PFSK-1 (cell line): ENCODE measurements around the gene MAGI2.

ENCODE experiments used
- FOXP2 ChIP-seq: optimal IDR thresholded peaks from 2 replicates; pipeline ENCODE3; 2011; ENCODE audit warnings: borderline replicate concordance, control low read depth, inconsistent platforms; ENCODE audit not compliant: insufficient read depth; ENCODE audit errors: extremely low read length, extremely low read depth
- POLR2AphosphoS5 ChIP-seq: IDR thresholded peaks from 2 replicates; pipeline ENCODE4 v1.6.1; 2012; ENCODE audit warnings: low read depth, mild to moderate bottlenecking, control low read depth, low read length, moderate library complexity
- SIN3A ChIP-seq: IDR thresholded peaks from 2 replicates; pipeline ENCODE4 v1.6.1; 2012; ENCODE audit warnings: mild to moderate bottlenecking, low read length, moderate library complexity, borderline replicate concordance; ENCODE audit not compliant: insufficient read depth
- TAF1 ChIP-seq: IDR thresholded peaks from 2 replicates; pipeline ENCODE4 v1.6.1; 2012; ENCODE audit warnings: low read length, control low read depth, borderline replicate concordance; ENCODE audit not compliant: insufficient read depth
- TF ChIP-seq, protein P1 (sequence below), 2 experiments: IDR thresholded peaks; 2 replicates each; pipeline versions ENCODE4 v1.6.1 to v1.8.0; 2011 to 2012; ENCODE audit warnings: low read depth in 2 of 2, low read length in 2 of 2, control low read depth in 1 of 2, inconsistent platforms in 1 of 2, mild to moderate bottlenecking in 1 of 2, moderate library complexity in 1 of 2; ENCODE audit not compliant: insufficient read depth in 1 of 2

The MAGI2 gene

DNA sequence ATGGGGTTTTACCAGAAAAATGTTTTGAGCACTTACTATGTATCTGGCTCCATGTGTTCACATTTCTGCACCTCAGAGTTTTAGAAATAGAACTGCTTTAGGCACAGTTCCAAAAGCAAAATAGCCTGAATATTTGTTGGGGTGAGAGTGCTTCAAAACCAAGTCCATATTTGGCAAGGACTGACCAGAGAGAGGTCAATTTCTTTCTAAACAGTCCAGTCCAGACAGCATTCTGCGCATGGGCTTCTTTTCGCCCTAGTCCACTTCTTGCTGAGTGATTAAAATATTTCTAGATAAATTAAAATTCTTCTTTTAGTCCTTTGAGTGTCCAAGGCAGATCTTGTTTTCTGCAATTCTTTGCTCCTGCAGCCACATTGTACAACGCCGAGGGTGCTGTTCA is 1227.9 kb downstream of the MAGI2 start:
- TF ChIP-seq SIN3A (no peak), POLR2AphosphoS5 (no peak), FOXP2 (no peak), TAF1 (no peak)
- TF ChIP-seq, protein P1, sequence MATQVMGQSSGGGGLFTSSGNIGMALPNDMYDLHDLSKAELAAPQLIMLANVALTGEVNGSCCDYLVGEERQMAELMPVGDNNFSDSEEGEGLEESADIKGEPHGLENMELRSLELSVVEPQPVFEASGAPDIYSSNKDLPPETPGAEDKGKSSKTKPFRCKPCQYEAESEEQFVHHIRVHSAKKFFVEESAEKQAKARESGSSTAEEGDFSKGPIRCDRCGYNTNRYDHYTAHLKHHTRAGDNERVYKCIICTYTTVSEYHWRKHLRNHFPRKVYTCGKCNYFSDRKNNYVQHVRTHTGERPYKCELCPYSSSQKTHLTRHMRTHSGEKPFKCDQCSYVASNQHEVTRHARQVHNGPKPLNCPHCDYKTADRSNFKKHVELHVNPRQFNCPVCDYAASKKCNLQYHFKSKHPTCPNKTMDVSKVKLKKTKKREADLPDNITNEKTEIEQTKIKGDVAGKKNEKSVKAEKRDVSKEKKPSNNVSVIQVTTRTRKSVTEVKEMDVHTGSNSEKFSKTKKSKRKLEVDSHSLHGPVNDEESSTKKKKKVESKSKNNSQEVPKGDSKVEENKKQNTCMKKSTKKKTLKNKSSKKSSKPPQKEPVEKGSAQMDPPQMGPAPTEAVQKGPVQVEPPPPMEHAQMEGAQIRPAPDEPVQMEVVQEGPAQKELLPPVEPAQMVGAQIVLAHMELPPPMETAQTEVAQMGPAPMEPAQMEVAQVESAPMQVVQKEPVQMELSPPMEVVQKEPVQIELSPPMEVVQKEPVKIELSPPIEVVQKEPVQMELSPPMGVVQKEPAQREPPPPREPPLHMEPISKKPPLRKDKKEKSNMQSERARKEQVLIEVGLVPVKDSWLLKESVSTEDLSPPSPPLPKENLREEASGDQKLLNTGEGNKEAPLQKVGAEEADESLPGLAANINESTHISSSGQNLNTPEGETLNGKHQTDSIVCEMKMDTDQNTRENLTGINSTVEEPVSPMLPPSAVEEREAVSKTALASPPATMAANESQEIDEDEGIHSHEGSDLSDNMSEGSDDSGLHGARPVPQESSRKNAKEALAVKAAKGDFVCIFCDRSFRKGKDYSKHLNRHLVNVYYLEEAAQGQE (IDR thresholded peaks at IDR 0.05; ENCODE audit: insufficient read depth in 1 of 2, low read depth in 2 of 2, low read length in 2 of 2) = no peak

DNA sequence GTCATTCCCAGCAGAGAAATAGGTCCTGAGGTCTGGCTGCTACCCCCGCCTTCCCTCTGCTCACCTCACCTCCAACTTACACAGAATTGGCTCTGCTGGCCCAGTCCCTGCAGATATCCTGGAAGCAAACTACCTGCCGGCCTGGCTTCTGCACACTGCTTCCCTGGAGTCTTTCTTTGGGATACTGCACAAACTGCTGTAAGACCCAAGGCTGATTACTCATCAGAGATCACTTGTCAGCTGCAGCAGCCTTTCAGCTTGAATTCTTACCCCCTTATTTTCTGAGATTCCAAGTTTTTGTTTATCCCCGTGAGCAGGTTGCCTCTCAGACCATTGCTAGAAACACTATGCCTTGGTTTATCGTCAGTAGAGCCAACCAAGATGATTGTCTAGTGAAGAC is 1228.5 kb downstream of the MAGI2 start:
- TF ChIP-seq FOXP2 (no peak), POLR2AphosphoS5 (no peak), TAF1 (no peak), SIN3A (no peak)
- TF ChIP-seq, protein P1 (IDR thresholded peaks at IDR 0.05; ENCODE audit: insufficient read depth in 1 of 2, low read depth in 2 of 2, low read length in 2 of 2) = no peak

DNA sequence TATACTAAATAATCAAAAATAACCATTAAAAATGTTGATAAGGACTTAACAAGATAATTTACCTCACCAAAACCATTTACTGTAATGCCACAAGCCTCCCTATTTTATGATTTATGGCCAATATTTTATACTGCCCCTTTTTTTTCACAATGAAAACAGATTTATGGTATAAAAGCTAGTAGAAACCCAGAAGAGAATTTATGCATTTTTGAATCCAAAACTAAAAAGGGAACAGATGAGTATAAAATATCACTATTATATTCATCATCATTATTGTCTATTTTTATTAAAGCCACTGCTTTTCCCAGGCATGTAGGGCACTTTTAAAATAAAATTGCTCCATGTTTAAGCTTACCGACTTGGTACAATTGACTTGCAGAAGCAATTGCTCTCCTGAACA is 1229.9 kb downstream of the MAGI2 start:
- TF ChIP-seq TAF1 = no peak
- TF ChIP-seq SIN3A = no peak
- TF ChIP-seq FOXP2 = no peak
- TF ChIP-seq, protein P1 (IDR thresholded peaks at IDR 0.05; ENCODE audit: insufficient read depth in 1 of 2, low read depth in 2 of 2, low read length in 2 of 2) = no peak
- TF ChIP-seq POLR2AphosphoS5 = no peak

DNA sequence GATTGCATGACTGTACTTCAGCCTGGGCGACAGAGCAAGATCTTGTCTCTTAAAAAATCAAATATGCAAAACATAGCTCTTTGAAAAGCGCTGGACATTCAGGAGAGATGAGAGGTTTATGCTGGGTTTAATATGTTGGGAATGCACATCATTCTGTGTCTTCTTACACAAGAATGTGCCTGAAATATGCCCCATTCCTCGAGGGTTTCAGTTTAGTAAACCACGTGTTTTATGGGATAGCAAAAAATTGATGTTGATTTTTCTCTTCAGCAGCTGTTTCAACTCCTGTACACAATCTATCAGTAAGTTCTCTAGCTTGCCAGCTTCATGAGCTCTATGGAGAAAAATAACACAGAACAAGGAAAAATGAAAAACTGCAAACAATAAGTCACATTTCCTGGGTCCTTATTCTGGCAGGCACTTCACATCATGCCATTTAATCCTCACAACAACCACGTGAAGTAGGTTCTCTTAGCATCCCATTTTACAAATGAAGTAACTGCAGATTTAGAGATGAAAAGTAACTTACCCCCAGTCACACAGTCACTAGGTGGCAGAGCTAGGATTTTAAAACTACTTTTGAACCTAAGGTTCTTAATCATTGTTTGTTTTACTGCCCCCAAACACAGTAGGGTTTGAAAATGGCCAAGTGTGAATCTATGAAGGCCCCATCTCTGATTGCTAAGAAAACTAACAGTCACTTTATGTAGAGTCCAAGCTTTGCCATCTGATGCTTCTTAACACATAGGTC is 1231.3 kb downstream of the MAGI2 start:
- TF ChIP-seq SIN3A (no peak), TAF1 (no peak), FOXP2 (no peak), POLR2AphosphoS5 (no peak)
- TF ChIP-seq, protein P1 (IDR thresholded peaks at IDR 0.05; ENCODE audit: insufficient read depth in 1 of 2, low read depth in 2 of 2, low read length in 2 of 2) = no peak
